ENCODE measurements around the gene CST3.
"Not testable (repeated sequence)": the region's sequence is repeated elsewhere in the genome, so short reads cannot be mapped to it uniquely, and the experiment has no call there.

Gene CST3, protein sequence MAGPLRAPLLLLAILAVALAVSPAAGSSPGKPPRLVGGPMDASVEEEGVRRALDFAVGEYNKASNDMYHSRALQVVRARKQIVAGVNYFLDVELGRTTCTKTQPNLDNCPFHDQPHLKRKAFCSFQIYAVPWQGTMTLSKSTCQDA

GRCh38 chr20:23637282-23638221 is at the start of gene CST3:
TSS of gene CST3 (minus strand) at chr20:23637955. CDS start at chr20:23637862, 93 bp downstream.
- no peaks in the 10 kb centered on the region for H3K79me2 ChIP-seq (ENCODE audit: low read length)
- H3K9me3 ChIP-seq (replicated peaks; ENCODE audit: insufficient read depth, low read length) = no peaks in the 10 kb centered on the region
- no peaks in the 10 kb centered on the region for H3K36me3 ChIP-seq (replicated peaks; ENCODE audit: insufficient read depth, low read length)
- H3K9me2 ChIP-seq (replicated peaks; ENCODE audit: insufficient read depth, low read length) = no peaks in the 10 kb centered on the region
- H3K4me2 ChIP-seq (ENCODE audit: low read depth, low read length) = peak within 1 kb of the TSS; percentile 89
- TF ChIP-seq EZH2phosphoT487 (IDR thresholded peaks at IDR 0.05; ENCODE audit: low read length) (no peak), CTCF (IDR thresholded peaks at IDR 0.05; ENCODE audit: low read length) (no peak), EZH2 (optimal IDR thresholded peaks at IDR 0.05; ENCODE audit: low read depth, low read length) (no peak)
- peak within 1 kb of the TSS; percentile 93 for H3K4me3 ChIP-seq (ENCODE audit: low read length)
- H3K27ac ChIP-seq (ENCODE audit: low read length) = no peak within 1 kb of the TSS
- H3K27me3 ChIP-seq (replicated peaks; ENCODE audit: insufficient read depth, low read length) = no peaks in the 10 kb centered on the region
- H2AFZ ChIP-seq (ENCODE audit: low read length) = peak within 1 kb of the TSS; percentile 91
- peak within 1 kb of the TSS; percentile 81 for H3K9ac ChIP-seq (ENCODE audit: low read length)
- peak; percentile 70 for DNase-seq
- H4K20me1 ChIP-seq (ENCODE audit: insufficient read depth, low read length) = no peaks in the 10 kb centered on the region
- no peaks in the 10 kb centered on the region for H3K4me1 ChIP-seq (ENCODE audit: low read length)
- H3F3A ChIP-seq (ENCODE audit: insufficient read depth, low read length) = no peaks in the 10 kb centered on the region

DNA sequence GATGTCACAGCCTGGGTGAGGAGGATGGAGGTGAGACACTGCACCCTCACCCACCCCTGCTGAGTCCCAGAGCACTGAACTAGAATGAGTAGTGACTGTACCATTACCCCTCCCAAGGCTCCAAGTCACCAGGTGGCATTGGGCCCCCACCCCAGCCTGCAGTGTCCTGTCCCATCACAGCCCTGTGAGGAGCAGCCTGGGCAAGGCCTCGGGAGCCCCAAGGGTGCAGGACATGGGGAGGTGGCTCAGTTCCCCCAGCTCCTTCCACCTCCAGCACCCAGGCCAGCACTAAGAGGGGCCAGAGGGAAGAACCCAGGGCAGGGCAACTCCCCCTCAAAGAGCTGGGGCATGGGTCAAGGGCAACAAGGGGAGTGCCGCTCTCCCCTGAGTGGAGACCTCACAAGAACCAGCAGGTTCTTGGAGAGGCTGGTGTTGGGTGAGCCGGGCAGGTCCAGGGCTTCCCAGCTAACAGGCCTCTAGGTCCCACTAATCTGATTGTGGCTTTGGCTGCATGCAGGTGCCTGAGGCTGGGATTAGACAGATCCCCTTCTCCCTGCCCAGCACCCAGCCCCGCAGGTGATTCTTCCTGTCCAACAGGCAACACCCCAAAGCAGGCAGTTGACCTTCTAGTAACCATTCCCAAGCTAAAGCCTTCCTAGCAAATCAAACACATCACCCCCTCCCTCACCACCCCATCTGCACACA is 48.4 kb upstream of the CST3 start:
- no peaks in the 10 kb centered on the region for H3K36me3 ChIP-seq (replicated peaks; ENCODE audit: insufficient read depth, low read length)
- TF ChIP-seq CTCF (IDR thresholded peaks at IDR 0.05; ENCODE audit: low read length) = no peak
- no peak for TF ChIP-seq EZH2 (optimal IDR thresholded peaks at IDR 0.05; ENCODE audit: low read depth, low read length)
- TF ChIP-seq EZH2phosphoT487 (IDR thresholded peaks at IDR 0.05; ENCODE audit: low read length) = no peak
- H3K4me3 ChIP-seq (ENCODE audit: low read length) = no peak overlapping the region
- no peaks in the 10 kb centered on the region for H3K27me3 ChIP-seq (replicated peaks; ENCODE audit: insufficient read depth, low read length)
- no peaks in the 10 kb centered on the region for H3K4me1 ChIP-seq (ENCODE audit: low read length)
- no peaks in the 10 kb centered on the region for H3K9me3 ChIP-seq (replicated peaks; ENCODE audit: insufficient read depth, low read length)
- H3K4me2 ChIP-seq (ENCODE audit: low read depth, low read length) = no peak overlapping the region
- H3F3A ChIP-seq (ENCODE audit: insufficient read depth, low read length) = no peaks in the 10 kb centered on the region
- no peak overlapping the region for H3K27ac ChIP-seq (ENCODE audit: low read length)
- no peak overlapping the region for H3K9ac ChIP-seq (ENCODE audit: low read length)
- H4K20me1 ChIP-seq (ENCODE audit: insufficient read depth, low read length) = no peaks in the 10 kb centered on the region
- no peaks in the 10 kb centered on the region; the same call in 1 of the 2 replicates for H3K9me2 ChIP-seq (replicated peaks; ENCODE audit: insufficient read depth, low read length)
- no peak overlapping the region for H2AFZ ChIP-seq (ENCODE audit: low read length)
- no peaks in the 10 kb centered on the region for H3K79me2 ChIP-seq (ENCODE audit: low read length)
- no peak for DNase-seq

DNA sequence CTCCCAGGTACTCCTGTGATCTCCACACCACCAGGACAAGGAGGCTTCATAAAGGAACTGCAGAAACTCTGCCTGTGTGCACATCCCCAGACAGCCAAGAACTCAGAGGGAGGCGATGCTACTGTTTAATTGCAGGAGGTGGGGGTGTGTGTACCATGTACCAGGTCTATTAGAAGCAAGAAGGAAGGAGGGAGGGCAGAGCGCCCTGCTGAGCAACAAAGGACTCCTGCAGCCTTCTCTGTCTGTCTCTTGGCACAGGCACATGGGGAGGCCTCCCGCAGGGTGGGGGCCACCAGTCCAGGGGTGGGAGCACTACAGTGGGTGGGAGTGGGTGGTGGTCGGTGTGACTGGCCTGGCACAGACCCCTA is 47.8 kb upstream of the CST3 start:
- H3K27ac ChIP-seq (ENCODE audit: low read length); H3K36me3 ChIP-seq (replicated peaks; ENCODE audit: insufficient read depth, low read length); H3K4me2 ChIP-seq (ENCODE audit: low read depth, low read length); H2AFZ ChIP-seq (ENCODE audit: low read length); H3K79me2 ChIP-seq (ENCODE audit: low read length); DNase-seq; H3K4me1 ChIP-seq (ENCODE audit: low read length); H3K27me3 ChIP-seq (replicated peaks; ENCODE audit: insufficient read depth, low read length); H3K9ac ChIP-seq (ENCODE audit: low read length); H3F3A ChIP-seq (ENCODE audit: insufficient read depth, low read length); H3K9me3 ChIP-seq (replicated peaks; ENCODE audit: insufficient read depth, low read length); H3K9me2 ChIP-seq (replicated peaks; ENCODE audit: insufficient read depth, low read length); H3K4me3 ChIP-seq (ENCODE audit: low read length); H4K20me1 ChIP-seq (ENCODE audit: insufficient read depth, low read length): not testable (repeated sequence)

Data from MM.1S (cell line).